GM19023 (cell line): ENCODE data around the gene PAX5.

Experiments
- ATAC-seq: cut with Tn5 transposase; IDR thresholded peaks from one replicate; pipeline ENCODE4 v1.9.1; 2021; ENCODE audit warnings: mild to moderate bottlenecking, moderate library complexity; ENCODE audit not compliant: unreplicated experiment

PAX5 gene

DNA sequence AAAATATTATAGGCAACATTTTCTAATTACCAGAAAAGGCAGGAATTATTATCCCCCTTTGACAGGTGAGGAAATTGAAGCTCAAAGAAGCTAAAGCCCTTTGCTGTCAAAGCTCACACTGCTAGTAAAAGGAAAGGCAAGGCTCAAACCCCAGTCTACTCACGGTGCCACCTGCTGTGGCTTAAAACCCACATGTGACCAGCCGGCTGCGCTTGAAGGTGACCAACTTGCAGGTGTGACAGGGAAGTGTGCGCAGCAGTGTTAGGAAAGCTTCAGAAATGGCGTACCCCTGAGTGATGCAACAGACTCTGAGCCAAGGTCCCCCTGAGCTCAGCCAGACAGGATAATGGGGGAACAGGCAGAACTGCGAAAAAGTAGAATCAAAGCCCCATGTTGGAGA is 45.2 kb downstream of the PAX5 start:
- ATAC-seq = no peak

DNA sequence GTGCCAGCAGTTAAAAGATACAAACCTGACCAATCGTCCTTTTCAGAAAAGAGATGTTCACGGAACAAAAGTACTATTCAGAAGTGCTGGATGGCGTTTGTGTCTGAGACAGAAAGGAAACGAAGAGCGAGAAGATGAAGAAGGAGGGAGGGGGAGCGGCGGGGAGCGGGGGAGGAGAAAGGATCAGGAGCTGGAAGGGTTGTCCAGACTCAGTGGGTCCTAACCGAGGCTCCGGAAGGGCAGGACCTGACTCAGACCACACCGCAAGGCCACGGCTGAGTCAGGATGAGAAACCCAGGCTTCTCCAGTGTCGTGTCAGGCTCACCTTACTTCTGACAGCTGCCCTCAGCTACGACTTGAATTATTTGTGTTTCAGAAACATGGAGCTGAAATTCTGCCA is 46.2 kb downstream of the PAX5 start:
- no peak for ATAC-seq

DNA sequence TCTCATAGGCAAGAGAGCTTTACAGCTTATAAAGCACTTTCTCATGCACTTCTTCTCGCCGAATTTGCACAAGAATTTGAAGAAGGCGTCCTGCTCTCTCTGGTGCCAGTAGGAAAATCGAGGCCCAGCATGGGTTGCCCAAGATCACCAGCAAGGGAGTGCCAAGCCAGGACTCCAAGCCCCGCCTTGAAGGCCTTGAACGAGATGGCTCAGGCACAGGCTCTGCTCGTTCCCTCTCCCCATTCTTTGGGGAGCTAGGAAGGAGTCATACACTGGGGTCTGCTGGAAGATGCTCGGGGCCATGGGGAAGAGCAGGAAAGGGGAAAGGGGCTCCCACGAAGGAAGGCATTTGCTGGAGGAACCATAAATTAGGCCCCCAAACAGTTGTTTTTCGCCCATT is 46.7 kb downstream of the PAX5 start:
- ATAC-seq = no peak

DNA sequence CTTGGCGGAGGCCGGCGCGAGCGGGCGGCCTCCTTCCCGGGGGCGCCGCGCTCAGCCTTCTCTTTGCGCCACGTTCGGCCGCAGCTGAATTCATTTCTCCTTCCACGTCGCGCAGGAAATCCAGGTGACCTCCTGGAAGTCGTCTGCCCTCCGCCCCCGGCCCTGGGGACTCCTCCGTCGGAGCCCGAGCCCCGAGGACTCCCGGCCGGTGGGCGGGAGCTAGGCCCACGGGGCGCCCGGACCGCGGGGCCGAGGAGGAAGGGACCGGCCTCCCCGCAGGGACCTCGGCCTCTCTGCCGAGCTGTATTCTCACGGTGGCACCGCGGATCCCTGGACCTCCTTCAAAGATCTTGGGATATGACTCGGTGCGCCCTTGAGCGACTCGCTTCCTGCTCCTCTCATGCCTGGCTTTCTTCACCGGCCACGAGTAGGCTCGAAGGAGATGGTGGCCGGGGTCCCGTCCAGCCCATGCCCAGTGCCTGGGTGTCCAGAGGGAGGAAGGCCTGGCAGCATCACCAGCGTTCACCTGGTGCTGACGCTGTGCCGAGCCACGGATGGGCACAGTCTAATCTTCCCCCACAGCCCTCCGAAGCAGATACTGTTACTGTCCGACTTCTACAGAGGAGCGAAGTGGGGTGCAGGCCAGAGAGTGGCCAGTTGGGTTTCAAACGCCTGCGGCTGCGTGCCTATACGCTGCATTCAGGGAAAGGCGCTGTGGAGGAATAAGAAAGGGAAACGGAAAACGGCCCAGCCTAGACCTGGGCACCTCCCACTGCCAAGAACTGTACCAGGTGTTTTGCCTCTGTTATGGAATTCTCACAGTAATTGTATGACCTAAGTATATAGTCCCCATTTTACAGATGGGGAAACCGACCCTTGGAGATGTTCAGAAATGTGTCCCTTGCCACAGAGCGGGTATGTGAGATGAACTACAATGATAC is 47.3 kb downstream of the PAX5 start:
- ATAC-seq = no peak

DNA sequence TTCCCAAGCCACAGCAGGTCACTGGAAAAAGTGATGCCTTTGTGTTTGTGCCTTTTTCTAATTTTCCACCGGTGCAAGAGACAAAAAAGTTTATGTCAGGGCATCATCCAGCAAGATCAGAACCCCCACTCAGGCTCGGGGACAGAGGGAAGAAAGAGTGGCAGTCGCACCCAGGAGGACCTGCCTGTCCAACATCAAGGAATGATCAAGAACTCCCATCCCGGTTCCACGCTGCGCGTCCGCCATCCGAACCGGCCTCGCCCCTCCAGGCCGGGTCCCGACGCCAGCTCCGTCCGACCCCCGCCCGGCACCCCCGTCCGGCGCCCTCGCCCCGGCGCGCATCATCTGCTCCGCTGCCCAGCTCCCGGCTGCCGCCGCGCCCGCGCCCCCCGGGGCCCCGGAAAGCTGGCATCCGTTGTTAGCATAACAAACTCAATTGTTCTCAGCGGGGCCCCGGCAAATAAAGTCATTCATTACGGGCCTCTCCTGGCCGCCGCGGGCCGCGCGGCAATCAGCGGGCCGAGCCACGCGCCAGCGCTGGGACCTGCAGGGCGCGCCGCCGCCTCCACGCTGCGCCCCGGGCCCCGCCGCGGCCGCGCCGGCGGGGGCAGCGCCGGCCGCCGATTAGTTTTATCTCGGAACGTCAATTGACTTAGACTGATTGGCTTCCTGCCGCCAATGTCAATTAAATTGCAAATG is 48.1 kb downstream of the PAX5 start:
- no peak for ATAC-seq

DNA sequence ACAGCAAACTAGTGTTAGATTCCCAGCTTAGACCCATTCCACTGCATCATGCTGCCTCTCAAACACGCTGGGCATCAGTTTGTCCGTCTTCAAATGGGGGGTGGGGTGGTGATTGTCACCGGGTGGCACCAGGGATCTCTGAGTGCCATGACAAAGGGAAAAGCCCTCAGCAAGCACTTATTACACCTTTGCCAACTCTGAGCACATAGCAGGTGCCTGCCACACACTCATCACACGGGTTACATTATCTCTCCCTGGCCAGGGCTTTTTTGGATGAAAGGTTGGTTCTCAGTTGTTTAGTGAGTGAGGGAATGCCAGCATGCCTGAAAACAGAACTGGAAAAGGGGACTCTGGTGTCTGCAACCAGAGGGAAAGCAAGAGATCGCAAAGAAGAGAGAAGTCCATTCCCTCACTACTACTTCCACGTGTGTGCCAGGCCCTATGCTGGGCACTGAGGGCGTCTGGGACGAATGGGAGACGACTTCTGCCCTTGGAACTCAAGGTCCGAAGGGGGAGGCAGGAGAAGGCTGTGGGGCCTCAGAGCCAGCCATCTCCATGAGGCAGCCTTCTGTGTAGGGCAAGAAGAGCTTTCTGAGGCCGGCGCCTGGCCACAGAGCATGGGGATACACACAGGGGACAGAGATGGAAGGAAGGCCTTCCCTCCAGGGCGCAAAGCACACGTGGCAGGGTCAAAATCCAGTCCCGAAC is 48.9 kb downstream of the PAX5 start:
- ATAC-seq = no peak

DNA sequence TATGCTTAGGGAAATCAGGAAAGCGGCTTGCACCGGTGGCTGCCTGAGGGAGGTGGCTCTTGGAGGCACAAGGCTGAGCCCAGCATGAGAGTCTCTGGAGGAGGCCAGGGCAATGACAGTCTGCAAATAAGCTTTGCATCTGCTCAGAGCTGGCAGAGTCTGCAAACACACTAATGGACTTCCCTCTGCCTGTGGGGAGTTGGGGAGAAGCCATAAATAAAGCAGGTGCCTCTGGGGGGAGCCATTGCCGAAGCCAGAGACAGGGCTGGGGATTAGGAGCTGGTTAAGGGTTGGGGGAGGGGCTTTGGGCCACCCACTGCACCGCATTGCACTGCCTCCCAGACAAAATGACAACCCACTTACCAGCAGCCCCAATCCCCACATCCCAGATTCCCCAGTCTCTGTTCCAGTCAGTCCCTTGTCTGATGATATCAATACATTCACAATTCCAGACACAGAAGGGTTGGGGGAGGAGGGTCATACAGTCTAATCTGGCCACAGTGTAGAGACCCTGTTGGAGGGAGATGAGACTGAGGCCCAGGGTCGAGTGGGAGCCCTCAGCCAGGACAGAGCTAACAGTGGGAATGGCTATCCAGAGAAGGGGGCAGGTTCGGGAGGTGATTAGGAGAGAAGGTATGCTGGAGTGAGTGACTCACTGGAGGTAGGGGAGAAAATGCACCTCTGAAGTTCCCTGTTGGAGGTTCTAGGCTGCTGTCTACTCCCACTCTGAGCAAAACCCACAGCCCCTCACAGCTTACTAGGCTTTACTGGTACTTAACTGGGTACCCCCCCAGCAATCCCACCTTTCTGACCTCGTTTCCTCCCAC is 53.7 kb downstream of the PAX5 start:
- no peak for ATAC-seq

DNA sequence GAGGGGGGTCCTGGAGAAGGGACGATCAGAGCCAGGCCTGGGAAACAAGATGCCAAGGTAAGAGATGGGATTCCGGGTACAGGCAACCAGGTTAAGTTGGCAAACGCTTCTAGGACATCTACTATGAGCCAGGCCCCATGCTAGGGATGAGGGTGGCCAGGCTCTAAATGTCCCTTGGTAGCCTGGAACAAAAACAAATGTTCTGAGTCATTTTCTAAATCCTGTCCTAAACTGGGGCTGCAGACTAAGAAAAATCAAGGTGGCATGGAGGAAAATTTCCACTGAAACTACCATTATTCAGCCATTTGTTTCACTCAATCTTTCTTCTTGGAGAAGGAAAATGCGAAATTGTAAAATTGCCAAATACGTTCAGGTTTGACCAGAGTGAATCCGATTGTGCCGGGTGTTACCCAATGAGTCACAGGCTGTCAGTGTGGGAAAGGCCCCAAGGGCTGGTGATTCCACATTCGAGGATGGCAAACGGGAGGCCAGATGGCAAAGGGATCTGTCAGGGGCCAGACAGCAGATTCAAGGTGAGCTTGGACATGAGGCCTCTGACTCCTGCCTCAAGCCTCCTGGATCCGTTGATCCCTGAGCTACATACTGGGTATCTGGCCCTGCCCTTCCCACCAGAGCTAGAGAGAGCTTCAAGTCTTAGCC is 57.6 kb downstream of the PAX5 start:
- no peak for ATAC-seq

DNA sequence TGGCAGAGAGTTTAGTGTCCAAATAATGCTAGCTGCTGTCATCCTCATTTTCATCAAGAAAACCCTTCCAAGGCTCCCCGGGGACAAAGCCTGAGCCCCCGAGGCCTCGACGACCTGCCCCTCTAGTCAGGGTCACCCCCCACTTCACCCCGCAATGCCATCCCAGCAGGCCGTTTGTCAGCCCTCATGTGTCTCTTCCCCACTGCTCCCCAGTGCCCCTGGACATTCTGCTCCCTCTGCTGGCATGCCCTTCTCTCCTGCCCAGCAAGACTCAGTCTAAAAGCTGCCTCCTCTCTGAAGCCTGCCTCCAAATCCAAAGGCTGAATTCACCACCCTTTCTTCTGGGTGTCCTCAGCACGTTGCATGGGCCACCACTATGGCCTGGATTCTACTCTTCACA is 59.3 kb downstream of the PAX5 start:
- ATAC-seq = no peak

DNA sequence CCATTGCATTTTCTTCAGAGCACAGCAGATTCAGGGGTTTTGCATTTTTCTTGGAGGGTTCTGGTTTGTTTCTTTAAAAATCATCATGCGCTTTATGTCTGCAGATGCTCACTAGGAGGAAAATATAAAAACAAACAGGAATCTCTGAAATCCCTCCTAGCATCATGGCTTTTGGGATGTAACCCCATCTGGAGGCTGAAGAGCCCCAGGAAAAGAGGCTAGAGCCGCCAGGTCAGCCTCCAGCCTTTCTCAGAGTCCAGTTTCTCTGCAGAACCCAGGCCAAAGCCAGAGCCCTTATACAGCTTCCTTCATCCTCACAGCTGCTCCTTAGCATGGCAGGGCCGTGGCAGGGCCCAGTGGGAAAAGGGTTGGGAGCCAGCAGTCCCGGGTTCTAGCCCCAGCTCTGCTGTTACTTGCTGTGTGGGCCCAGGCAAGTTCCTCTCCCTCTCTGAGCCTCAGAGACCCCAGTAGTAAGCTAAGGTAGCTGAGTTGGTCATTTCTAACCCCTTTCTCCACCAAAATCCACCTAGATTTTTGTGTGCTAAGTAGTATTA is 62.1 kb downstream of the PAX5 start:
- ATAC-seq = no peak

DNA sequence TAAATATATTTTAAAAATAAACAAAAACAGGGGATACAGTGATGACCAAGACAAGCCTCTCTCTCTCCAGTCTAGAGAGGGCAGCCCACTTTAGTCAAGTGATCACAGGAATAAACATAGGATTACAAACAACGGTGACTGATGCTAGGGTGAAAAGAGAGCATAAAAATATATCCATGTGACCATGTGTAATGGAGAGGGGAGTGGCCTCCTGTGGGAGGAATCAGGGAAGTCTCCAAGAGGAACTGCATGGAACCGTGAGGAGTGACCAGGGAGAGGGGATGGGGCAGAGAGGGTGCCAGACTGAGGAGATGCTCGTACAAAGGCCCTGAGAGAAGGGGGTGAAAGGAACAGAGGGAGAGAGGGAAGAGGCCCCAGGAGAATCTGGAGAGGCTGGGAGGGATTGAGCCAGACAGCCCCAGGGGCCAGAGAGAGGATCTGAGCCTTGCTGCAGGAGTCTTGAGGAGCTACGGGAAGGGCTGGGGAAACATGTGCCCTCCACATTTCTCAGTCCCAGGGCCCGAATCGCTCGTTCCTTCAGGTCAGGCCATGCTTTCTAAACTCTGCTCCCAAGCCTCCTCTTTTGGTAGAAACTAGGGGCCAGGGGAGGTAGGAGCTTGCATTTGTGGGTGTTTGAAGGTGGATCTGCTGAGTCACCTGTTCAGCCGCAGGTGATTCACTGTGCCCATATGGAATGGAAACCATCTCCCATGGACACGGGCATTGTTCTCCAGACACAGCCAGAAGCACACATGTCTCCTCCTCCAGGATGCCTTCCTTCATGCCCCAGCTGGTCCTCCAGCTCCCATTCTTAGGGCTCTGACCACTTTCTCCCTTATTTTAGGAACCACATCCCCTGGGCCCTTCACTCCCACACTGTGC is 63.8 kb downstream of the PAX5 start:
- ATAC-seq = no peak

DNA sequence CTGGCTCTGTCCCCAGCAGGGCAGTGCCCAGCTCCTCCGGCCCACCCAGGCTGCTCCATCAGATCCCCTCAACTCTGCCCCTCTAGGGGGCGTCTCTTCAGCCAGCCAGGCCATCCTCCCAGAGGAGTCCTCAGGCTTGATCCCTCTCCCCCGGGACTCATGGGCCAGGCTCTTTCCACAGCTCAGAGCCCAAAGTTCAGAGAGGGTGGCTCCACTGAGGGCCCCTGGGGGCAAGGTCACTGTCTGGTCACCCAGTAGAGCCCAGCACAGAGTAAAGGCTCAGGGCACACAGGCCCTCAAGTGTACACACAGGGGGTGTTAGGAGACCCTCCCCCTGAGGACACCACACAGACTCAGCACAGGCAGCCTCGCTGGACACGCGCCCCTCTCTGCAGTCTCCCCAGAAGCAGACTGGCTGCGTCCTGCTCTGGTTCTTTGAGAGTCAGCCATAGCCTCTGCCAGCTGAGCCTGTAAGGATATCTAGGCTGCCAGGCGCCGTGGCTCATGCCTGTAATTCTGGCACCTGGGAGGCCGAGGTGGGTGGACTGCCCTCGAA is 64.8 kb downstream of the PAX5 start:
- no peak for ATAC-seq

DNA sequence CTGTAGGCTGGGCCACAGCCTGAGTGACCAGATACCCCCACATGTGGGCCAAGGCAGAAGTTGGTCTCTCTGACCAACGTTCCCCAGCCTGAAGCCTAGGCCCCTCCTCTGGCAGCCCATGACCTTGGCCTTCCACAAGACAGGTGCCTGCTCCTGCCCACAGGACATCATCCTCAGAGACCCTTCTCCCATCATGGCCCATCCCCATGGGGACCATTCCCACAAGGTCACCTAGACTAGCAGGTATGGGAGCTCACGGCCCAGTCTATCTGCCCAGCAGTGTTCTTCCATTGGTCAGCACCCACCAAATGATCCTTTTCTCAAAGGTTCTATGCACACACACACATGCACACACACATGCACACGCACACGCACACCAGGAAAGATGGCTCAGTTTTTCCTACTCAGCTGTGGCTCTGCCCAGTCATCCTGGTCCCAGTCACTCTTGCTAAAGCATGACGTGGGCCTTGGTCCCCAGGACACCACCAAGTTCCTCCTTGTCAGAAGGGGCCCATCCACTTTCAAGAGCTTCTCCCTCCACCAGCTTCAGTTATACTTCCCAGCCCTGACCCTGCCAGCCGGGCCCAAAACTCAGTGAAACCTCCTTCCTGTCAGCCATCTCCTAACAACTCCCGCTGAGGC is 65.4 kb downstream of the PAX5 start:
- no peak for ATAC-seq

DNA sequence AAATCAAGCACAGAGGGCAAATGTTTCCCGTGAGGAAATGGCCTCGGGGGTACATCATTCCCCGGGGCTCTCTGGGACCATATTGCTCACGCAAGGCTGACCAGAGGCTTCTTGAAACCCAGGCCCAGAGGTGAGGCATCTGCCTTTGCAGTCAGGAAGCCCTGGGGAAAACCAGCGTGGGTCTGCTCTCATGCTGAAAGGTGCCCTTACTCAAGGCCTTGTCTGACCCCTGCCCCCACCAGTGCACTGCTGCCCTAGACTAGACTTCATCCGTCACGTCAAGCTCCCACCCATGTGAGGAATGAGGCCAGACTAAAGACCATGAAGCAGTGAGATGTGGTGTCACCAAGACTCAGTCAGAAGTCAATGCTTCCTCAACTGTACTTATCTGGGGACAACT is 66.1 kb downstream of the PAX5 start:
- no peak for ATAC-seq

DNA sequence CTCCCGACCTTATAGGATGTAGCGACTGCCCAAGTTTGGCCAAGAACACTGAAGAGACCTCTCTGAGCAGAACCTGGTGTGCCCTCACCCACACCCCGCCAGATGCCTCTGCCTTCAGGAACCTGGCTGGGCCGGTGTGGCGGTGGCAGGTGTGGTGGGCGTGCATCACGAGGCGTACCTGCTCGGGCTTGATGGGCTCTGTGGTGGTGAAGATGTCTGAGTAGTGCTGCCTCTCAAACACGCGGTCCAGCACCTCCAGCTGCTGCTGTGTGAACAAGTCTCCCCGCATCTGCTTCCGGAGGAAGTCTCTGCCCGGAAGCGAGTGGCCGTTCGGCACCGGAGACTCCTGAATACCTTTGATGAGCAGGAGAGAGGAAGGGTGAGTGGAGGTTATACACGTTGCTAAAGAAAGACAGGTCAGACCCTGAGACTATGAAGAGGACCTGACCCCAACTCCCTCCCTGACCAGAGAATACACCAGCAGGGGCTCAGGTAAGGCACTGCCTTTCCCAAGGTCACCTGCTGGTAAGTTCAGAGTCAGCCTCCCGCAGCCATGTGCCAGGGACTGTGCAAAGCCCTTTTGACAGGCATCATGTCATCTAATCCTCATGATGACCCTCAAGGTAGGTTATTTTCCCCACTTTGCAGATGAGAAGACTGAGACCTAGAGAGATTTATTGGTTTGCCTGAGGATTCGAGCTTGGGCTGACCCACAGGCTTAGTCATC is 67.5 kb downstream of the PAX5 start:
- ATAC-seq = no peak

DNA sequence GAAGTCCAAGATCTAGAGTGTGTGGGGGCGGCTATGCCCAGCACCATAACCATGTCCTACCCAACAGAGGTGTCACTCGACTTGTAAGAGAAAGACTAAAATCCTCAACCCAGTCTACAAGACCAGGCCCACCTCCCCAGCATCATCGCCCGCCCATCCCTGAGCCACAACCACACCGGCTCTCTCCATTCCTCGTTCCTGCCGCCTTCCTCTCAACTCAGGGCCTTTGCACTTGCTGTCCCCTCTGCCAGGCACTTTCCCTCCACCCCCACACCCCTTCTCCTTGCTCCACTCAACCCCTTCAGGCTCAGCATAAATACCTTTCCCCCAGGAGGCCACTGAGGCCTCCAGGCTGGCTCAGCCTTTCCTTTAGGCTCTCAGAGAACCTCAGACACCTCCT is 69.3 kb downstream of the PAX5 start:
- no peak for ATAC-seq

DNA sequence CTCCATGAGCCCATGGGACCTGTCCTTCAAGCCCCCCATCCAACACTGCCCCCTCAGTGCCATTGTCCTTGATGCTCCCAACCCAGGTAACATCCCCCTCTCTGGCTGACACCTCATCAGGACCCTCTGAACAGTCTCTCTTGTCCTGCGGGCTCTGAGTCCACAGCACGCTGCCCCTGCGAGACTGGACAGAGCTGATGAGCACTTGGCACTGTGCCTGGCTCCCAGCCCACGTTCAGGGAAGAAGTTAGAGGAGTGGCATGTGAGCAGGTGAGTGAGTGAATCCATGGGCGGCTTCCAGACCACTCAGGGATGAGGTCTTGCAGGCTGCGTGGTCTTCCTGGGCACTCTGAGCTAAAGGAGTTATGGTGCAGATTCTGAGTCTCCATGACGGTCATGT is 70.7 kb downstream of the PAX5 start:
- no peak for ATAC-seq

DNA sequence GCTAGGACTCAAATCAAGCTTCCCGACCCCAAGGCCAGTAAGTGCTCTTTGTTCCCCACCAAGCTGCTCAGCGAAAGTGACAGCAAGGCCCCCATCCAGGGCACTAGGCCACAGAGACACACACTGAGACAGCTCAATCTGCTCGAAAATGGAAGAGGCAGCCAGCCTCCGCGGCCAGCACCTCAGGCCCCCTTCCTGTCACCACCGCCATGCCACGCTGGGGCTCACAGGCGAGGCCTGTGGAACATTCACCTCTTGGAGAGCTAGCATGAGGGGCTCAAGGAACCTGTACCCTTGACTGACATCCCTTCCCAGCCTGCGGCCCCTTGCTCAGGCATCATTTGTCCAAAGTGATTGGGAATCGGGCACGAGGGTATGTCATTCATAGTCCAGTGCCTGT is 71.4 kb downstream of the PAX5 start:
- ATAC-seq = no peak
